ENCODE data around the gene RYR2. TPM values are rescaled to one million over a fixed set of nuclear protein-coding genes. Genes with fewer than 3 reads are reported as not detected.
A peak's percentile ranks its signal among the peaks of the same experiment; 100 is the strongest.

Gene RYR2
- polyA plus RNA-seq, 2 of the 4 experiments (the other 2 are of a cell fraction) = 0.06 TPM; not detected in 1

- POLR2A ChIA-PET = no interaction called here
- FAIRE-seq = no peak
These were observed 630.0 kb downstream of the RYR2 start for GRCh38 chr1:237671935-237672334.

GRCh38 chr1:237672748-237673147, 630.8 kb downstream of the RYR2 start:
- TF ChIP-seq HOXB5 (CRISPR knock-in tag; IDR thresholded peaks at IDR 0.05) (no peak), PHF8 (IDR thresholded peaks at IDR 0.05; ENCODE audit: borderline replicate concordance, low read depth) (no peak), NFE2L2 (conservative IDR thresholded peaks at IDR 0.05; ENCODE audit: low read length) (no peak), HOXA7 (CRISPR knock-in tag; IDR thresholded peaks at IDR 0.05) (no peak), RAD21 (conservative IDR thresholded peaks at IDR 0.05 in 1 of 2, IDR thresholded peaks at IDR 0.05 in 1 of 2) (peak; percentile 29 to 45; a peak in 4 of 5 replicates)
- TF ChIP-seq, protein P1, sequence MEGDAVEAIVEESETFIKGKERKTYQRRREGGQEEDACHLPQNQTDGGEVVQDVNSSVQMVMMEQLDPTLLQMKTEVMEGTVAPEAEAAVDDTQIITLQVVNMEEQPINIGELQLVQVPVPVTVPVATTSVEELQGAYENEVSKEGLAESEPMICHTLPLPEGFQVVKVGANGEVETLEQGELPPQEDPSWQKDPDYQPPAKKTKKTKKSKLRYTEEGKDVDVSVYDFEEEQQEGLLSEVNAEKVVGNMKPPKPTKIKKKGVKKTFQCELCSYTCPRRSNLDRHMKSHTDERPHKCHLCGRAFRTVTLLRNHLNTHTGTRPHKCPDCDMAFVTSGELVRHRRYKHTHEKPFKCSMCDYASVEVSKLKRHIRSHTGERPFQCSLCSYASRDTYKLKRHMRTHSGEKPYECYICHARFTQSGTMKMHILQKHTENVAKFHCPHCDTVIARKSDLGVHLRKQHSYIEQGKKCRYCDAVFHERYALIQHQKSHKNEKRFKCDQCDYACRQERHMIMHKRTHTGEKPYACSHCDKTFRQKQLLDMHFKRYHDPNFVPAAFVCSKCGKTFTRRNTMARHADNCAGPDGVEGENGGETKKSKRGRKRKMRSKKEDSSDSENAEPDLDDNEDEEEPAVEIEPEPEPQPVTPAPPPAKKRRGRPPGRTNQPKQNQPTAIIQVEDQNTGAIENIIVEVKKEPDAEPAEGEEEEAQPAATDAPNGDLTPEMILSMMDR (IDR thresholded peaks at IDR 0.05) = peak; percentile 38; the same call in 2 of the 3 replicates
- DNase-seq (ENCODE audit: low read depth in 1 of 2, low spot score in 1 of 2) (peak in 1 of 2 experiments; percentile 36), ATAC-seq (peak; percentile 66 to 70; a peak in 2 of 6 replicates), FAIRE-seq (no peak)
- Histone ChIP-seq H3K4me1 (no peaks in the 10 kb centered on the region), H3K4me3 (no peak overlapping the region), H3K9me3 (no peaks in the 10 kb centered on the region), H3K4me2 (no peak overlapping the region), H3K27ac (no peak overlapping the region)
- ChIA-PET POLR2A (no interaction called here), CTCF (interaction anchor here (0.6 kb wide), 1 partner anchor 9 kb away, joined by 3 read pairs; no protein-coding TSS in a partner anchor)
- WGBS (ENCODE audit: missing lambda C conversion rate) = 4% methylated on average over 2 of the region's 2 CpGs

More at GRCh38 chr1:237671935-237672334, 630.0 kb downstream of the RYR2 start:
- CTCF ChIA-PET = no interaction called here
- Histone ChIP-seq H3K4me2 (no peak overlapping the region), H3K27ac (no peak overlapping the region), H3K4me3 (no peak overlapping the region), H3K9me3 (no peaks in the 10 kb centered on the region), H3K4me1 (no peaks in the 10 kb centered on the region)
- DNase-seq (ENCODE audit: low read depth in 1 of 2, low spot score in 1 of 2) (no peak), ATAC-seq (no peak)
- 45% methylated on average over 6 of the region's 6 CpGs for WGBS (ENCODE audit: missing lambda C conversion rate)
- TF ChIP-seq POLR2A (IDR thresholded peaks at IDR 0.05; ENCODE audit: low read length) (no peak), MAFK (IDR thresholded peaks at IDR 0.05; ENCODE audit: partially characterized antibody) (no peak), TP53 (CRISPR knock-in tag; IDR thresholded peaks at IDR 0.05) (no peak), FOSL2 (IDR thresholded peaks at IDR 0.05) (no peak), FOSL2 (CRISPR knock-in tag; IDR thresholded peaks at IDR 0.05) (no peak), GATA3 (IDR thresholded peaks at IDR 0.05; ENCODE audit: borderline replicate concordance) (no peak), JUNB (IDR thresholded peaks at IDR 0.05) (no peak), NFE2L2 (conservative IDR thresholded peaks at IDR 0.05; ENCODE audit: low read length) (no peak), CBX2 (IDR thresholded peaks at IDR 0.05; ENCODE audit: borderline replicate concordance, low read depth) (no peak), RARB (CRISPR knock-in tag; IDR thresholded peaks at IDR 0.05) (no peak), FOXS1 (CRISPR knock-in tag; IDR thresholded peaks at IDR 0.05) (no peak), NR3C1 (IDR thresholded peaks at IDR 0.05) (no peak)
- TF ChIP-seq, protein P1 (IDR thresholded peaks at IDR 0.05) = no peak

DNA sequence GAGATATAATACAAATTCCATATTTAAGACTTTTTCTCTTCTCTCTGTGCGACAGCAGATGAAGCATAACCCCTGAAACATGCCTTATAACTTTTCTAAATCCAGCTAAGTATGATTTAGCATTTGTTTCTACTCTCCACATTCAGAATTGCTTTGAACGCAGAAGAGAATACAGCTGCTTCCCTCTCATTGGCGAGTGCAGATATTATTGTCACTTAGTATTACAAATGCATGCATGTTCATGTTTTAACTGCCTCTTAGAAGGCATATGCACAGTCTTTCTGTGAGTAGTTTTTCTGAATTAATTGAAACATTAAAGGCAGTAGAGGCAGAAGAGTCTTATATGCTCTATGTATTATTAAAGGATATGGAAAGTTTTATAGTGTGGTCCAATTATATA, 631.6 kb downstream of the RYR2 start:
- no peak for ATAC-seq
- Histone ChIP-seq H3K27ac (no peak overlapping the region), H3K4me1 (no peaks in the 10 kb centered on the region), H3K4me3 (no peak overlapping the region), H3K4me2 (no peak overlapping the region), H3K9me3 (no peaks in the 10 kb centered on the region)
- TF ChIP-seq, protein P1 (IDR thresholded peaks at IDR 0.05) = no peak
- TF ChIP-seq SREBF2 (IDR thresholded peaks at IDR 0.05) (no peak), USF2 (IDR thresholded peaks at IDR 0.05) (no peak), MAFK (IDR thresholded peaks at IDR 0.05; ENCODE audit: partially characterized antibody) (no peak), JUN (IDR thresholded peaks at IDR 0.05) (no peak), NPAS2 (CRISPR knock-in tag; IDR thresholded peaks at IDR 0.05; ENCODE audit: borderline replicate concordance) (no peak), TP53 (CRISPR knock-in tag; IDR thresholded peaks at IDR 0.05) (no peak)
- ChIA-PET POLR2A (no interaction called here), CTCF (no interaction called here)
- no peak for FAIRE-seq
- no peak for DNase-seq (ENCODE audit: low read depth in 1 of 2, low spot score in 1 of 2)
- 31% methylated on average over 3 of the region's 3 CpGs for WGBS (ENCODE audit: missing lambda C conversion rate)

Data from A549 (cell line).